Hematopoietic multipotent progenitor cell treated with erythropoietin and hydrocortisone succinate and interleukin-3 and kit ligand, for 4 days (in vitro differentiated cells): ENCODE data around the gene RAB3C.

Experiments used
- DNase-seq: peaks from one replicate; pipeline ENCODE4 v3.0.0-alpha.2; 2015

Gene RAB3C

DNA sequence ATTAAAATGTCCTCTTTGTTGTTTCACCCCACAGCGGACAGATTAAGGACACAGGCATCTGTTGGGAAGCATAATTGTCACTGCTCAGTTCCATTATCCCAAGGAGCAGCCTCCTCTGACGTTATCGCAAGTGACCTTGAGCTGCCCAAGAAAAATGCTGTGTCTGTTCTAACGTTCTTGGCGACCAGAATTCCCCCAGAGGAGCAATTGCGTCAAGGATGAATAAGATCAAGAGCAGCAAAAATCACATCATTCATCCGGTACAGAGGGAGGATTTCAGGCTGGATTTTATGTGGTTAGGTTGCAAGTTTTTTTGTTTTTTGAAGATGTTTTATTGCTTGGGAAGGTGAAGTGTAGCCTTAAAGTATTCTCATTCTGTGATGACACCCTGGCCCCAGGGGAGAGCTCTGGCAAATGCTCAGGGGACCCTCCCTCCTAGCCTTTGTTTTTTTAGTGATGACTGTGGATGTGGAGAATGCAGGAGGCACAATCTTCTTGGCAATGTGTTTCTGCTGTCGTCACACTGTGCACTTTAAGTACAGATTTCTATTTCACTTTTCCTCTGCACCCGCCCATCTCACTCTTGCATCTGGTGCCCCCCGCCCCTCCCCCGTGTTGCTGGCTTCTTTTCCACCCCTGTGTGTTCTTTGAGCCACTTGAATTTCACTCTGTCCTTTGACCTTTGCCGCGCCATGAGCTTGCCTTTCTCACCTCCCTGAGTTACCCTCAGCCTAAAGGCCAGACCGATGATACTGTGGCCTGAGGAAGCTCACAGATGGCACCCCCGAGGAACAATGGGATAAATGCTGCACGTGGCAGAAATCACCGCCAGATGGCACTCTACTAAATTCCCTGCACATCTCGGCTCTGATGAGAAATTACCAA is 308.5 kb downstream of the RAB3C start:
- DNase-seq, result peak; percentile 77

DNA sequence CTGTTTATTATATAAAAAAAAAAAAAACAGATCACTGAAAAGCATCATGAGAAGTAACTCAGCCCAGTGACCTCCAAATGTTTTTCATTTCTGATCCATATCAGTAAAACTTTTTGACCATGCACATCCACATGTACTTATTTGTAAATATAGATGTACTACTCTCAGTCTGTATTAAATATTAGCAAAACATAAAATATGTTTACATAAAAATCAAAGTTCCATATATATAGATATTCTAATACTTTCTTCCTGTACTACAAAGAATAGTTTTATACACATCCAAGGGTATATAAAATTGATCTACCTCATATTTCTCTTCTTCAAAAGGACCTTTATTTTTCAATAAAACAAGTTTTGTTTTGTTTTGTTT is 309.1 kb downstream of the RAB3C start:
- no peak for DNase-seq

DNA sequence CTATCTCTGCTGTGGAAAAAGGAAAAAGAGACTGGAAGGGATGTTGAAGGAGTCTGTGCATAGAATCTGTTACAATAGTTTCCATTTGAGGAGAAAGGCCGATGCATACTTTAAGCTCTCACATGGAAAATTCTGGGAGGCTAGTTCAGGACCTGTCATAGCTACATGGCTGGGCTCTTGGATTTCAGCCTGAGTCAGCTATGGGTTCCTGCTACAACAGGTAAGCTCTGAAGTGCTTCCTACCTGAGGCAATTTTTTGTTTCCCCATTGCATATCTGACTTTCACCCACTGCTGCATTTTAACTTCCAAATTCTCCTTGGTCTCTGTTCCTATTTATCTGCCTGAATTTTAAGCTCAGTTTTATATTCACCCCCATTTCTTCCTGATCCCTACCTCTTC is 310.7 kb downstream of the RAB3C start:
- no peak for DNase-seq

GRCh38 chr5:58898006-58898405 is 315.1 kb downstream of the RAB3C start:
- DNase-seq, result no peak

GRCh38 chr5:58898538-58898937 is 315.7 kb downstream of the RAB3C start:
- no peak for DNase-seq

DNA sequence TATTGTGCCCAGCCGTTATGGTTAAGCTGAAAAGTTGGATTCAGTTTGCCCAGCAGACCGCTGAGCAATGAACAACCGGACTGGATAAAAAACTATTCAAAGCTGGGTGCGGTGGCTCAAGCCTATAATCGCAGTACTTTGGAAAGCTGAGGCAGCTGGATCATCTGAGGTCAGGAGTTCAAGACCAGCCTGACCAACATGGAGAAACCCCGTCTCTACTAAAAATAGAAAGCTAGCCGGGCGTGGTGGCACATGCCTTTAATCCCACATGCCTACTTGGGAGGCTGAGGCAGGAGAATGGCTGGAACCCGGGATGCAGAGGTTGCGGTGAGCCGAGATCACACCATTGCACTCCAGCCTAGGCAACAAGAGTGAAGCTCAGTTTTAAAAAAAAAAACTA is 318.4 kb downstream of the RAB3C start:
- DNase-seq, result no peak

DNA sequence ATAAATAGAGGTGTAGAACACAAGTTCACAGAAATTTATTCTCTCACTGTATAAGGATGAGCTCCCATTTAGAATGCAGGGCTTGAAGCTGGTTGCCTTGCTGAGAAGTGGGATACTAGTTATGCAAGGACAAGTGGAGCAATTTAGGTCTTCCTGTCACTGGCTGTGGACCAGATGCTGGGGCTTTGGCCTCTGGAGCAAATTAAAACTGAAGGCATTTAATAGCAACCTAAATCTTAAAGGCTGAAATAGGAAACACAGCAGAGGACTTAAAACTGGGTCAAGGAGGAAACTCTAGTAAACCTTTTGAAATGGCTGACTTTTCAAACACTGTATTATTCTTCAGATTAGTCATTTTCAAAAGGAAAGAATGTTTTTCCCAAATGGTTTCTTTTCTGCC is 319.4 kb downstream of the RAB3C start:
- no peak for DNase-seq

- no peak for DNase-seq
These were observed 319.9 kb downstream of the RAB3C start for GRCh38 chr5:58902765-58903164.

- no peak for DNase-seq
These were observed 321.9 kb downstream of the RAB3C start for GRCh38 chr5:58904737-58905136.

GRCh38 chr5:58905944-58906343 is 323.1 kb downstream of the RAB3C start:
- DNase-seq, result no peak
